WTC11 (cell line): ENCODE results near the gene MAGEA6. TPM values are rescaled to one million over a fixed set of nuclear protein-coding genes. Genes with fewer than 3 reads are reported as not detected.
A peak's percentile ranks its signal among the peaks of the same experiment; 100 is the strongest.

Experiments used
- ATAC-seq: fragments of 200-7000 bp; cut with Tn5 transposase; 2 replicates; pipeline ENCODE4 v1.10.0; 2021; ENCODE audit warnings: mild to moderate bottlenecking, moderate library complexity
- CTCF ChIA-PET: fragments of 300-600 bp; sonication (Branson Sonifier 250); formaldehyde crosslinking; loops from one replicate; lab custom pipeline; 2021; ENCODE audit warnings: antibody characterized with exemption; lab: Charles Lee
- POLR2A ChIA-PET: fragments of 350-600 bp; sonication (Branson Sonifier 250); formaldehyde crosslinking; loops from one replicate; lab custom pipeline; 2021; ENCODE audit warnings: antibody characterized with exemption; lab: Charles Lee
- DNase-seq: peaks from one replicate; pipeline ENCODE4 v3.0.0; 2021; ENCODE audit warnings: low spot score
- H3K27ac Mint-ChIP-seq: 2 replicates; pipeline ENCODE4 v1.8.0; 2021; ENCODE audit warnings: mixed read lengths
- H3K27me3 Mint-ChIP-seq: 2 replicates; pipeline ENCODE4 v1.8.0; 2021; ENCODE audit warnings: low read depth, mild to moderate bottlenecking, moderate library complexity, mixed read lengths
- H3K36me3 Mint-ChIP-seq: 2 replicates; pipeline ENCODE4 v1.8.0; 2021; ENCODE audit warnings: mixed read lengths
- H3K4me1 Mint-ChIP-seq: 2 replicates; pipeline ENCODE4 v1.8.0; 2022; ENCODE audit warnings: mixed read lengths
- H3K4me3 Mint-ChIP-seq: 2 replicates; pipeline ENCODE4 v1.8.0; 2021; ENCODE audit warnings: mild to moderate bottlenecking, moderate library complexity, mixed read lengths
- H3K9me3 Mint-ChIP-seq: 2 replicates; pipeline ENCODE4 v1.8.0; 2021; ENCODE audit warnings: mixed read lengths
- ARID4B ChIP-seq: sonication (generic); formaldehyde crosslinking; IDR thresholded peaks from 2 replicates; pipeline ENCODE4 v1.8.0; 2023; ENCODE audit warnings: missing genetic modification reagents, mild to moderate bottlenecking, borderline replicate concordance
- ATF3 ChIP-seq: sonication (generic); formaldehyde crosslinking; conservative IDR thresholded peaks from 2 replicates; pipeline ENCODE4 v1.8.1; 2022; ENCODE audit warnings: mild to moderate bottlenecking, missing genetic modification reagents
- CTCF ChIP-seq: fragments of 200-600 bp; IDR thresholded peaks from 2 replicates; pipeline ENCODE4 v1.8.0; 2022; ENCODE audit warnings: antibody characterized with exemption
- E2F5 ChIP-seq: sonication (generic); formaldehyde crosslinking; IDR thresholded peaks from 2 replicates; pipeline ENCODE4 v1.8.1; 2022; ENCODE audit warnings: mild to moderate bottlenecking, moderate library complexity, missing genetic modification reagents
- FOXP1 ChIP-seq: sonication (generic); formaldehyde crosslinking; IDR thresholded peaks from 2 replicates; pipeline ENCODE4 v1.8.0; 2022; ENCODE audit warnings: missing genetic modification reagents, mild to moderate bottlenecking, moderate library complexity, borderline replicate concordance
- HMGXB4 ChIP-seq: sonication (generic); formaldehyde crosslinking; IDR thresholded peaks from 2 replicates; pipeline ENCODE4 v1.8.1; 2023; ENCODE audit warnings: mild to moderate bottlenecking, moderate library complexity, missing genetic modification reagents
- IRF2 ChIP-seq: sonication (generic); formaldehyde crosslinking; IDR thresholded peaks from 2 replicates; pipeline ENCODE4 v1.8.0; 2022; ENCODE audit warnings: low read depth, missing genetic modification reagents, borderline replicate concordance
- MXD4 ChIP-seq: fragments of 250-450 bp; sonication (Bioruptor Pico); IDR thresholded peaks from 2 replicates; pipeline ENCODE4 v1.8.0; 2021; ENCODE audit warnings: mild to moderate bottlenecking, moderate library complexity, borderline replicate concordance
- MYBL2 ChIP-seq: sonication (generic); formaldehyde crosslinking; IDR thresholded peaks from 2 replicates; pipeline ENCODE4 v1.8.1; 2023; ENCODE audit warnings: mild to moderate bottlenecking, moderate library complexity, missing genetic modification reagents
- NFATC4 ChIP-seq: fragments of 250-450 bp; sonication (Bioruptor Pico); IDR thresholded peaks from 2 replicates; pipeline ENCODE4 v1.9.0; 2021; ENCODE audit warnings: mild to moderate bottlenecking
- NFYB ChIP-seq: sonication (generic); formaldehyde crosslinking; conservative IDR thresholded peaks from 2 replicates; pipeline ENCODE4 v1.8.0; 2022; ENCODE audit warnings: low read depth, missing genetic modification reagents
- OVOL2 ChIP-seq: fragments of 250-450 bp; sonication (Bioruptor Pico); IDR thresholded peaks from 2 replicates; pipeline ENCODE4 v1.9.0; 2021; ENCODE audit warnings: mild to moderate bottlenecking, borderline replicate concordance
- RORB ChIP-seq: fragments of 250-450 bp; sonication (Bioruptor Pico); IDR thresholded peaks from 2 replicates; pipeline ENCODE4 v1.9.0; 2021; ENCODE audit warnings: mild to moderate bottlenecking
- ZNF512 ChIP-seq: sonication (generic); formaldehyde crosslinking; IDR thresholded peaks from 2 replicates; pipeline ENCODE4 v1.8.1; 2022; ENCODE audit warnings: missing genetic modification reagents, borderline replicate concordance
- total RNA-seq: library from RNA; stranded (reverse); gene quantifications from 3 replicates; pipeline ENCODE4 v1.2.3, GENCODE V29; 2021

MAGEA6 gene
- total RNA-seq, 1 experiment from 2014 or later: 1.0 TPM

- Mint-ChIP-seq H3K4me3 (no peak overlapping the region), H3K9me3 (no peaks in the 10 kb centered on the region), H3K4me1 (peaks cover 10% of the 10 kb centered on the region)
- no peak for TF ChIP-seq ARID4B (CRISPR knock-in tag)
- TF ChIP-seq RORB: no peak
- TF ChIP-seq ZNF512 (CRISPR knock-in tag): no peak
- TF ChIP-seq, all 79 proteins: peak for 0
- DNase-seq (no peak), ATAC-seq (no peak)
- Mint-ChIP-seq H3K27me3 (peaks cover 3% of the 10 kb centered on the region; the same call in 1 of the 2 replicates), H3K36me3 (no peaks in the 10 kb centered on the region), H3K27ac (no peak overlapping the region)
- POLR2A ChIA-PET: no interaction called here
- CTCF ChIA-PET: interaction anchor here (0.9 kb wide), 1 partner anchor 166 kb away, joined by 3 read pairs; no protein-coding TSS in a partner anchor
Observed at GRCh38 chrX:152814048-152814447, 44.6 kb upstream of the MAGEA6 start.

- Mint-ChIP-seq H3K27ac (no peak overlapping the region), H3K4me3 (no peak overlapping the region), H3K9me3 (no peaks in the 10 kb centered on the region), H3K36me3 (no peaks in the 10 kb centered on the region), H3K4me1 (peaks cover 6% of the 10 kb centered on the region), H3K27me3 (peaks cover 3% of the 10 kb centered on the region; the same call in 1 of the 2 replicates)
- no peak for TF ChIP-seq IRF2 (CRISPR knock-in tag)
- no peak for TF ChIP-seq NFYB (CRISPR knock-in tag)
- no peak for TF ChIP-seq CTCF
- no peak for TF ChIP-seq OVOL2 (CRISPR knock-in tag)
- TF ChIP-seq ATF3: no peak
- TF ChIP-seq MYBL2 (CRISPR knock-in tag): no peak
- TF ChIP-seq FOXP1 (CRISPR knock-in tag): no peak
- CTCF ChIA-PET: no interaction called here
- ATAC-seq (no peak), DNase-seq (no peak)
- POLR2A ChIA-PET: no interaction called here
Observed at GRCh38 chrX:152813206-152813605, 43.7 kb upstream of the MAGEA6 start.

- ATAC-seq (no peak), DNase-seq (peak; percentile 12)
- Mint-ChIP-seq H3K27ac (no peak overlapping the region), H3K9me3 (no peaks in the 10 kb centered on the region), H3K4me3 (no peak overlapping the region), H3K36me3 (no peaks in the 10 kb centered on the region), H3K4me1 (no peaks in the 10 kb centered on the region), H3K27me3 (peaks cover 9% of the 10 kb centered on the region; the same call in 1 of the 2 replicates)
- TF ChIP-seq HMGXB4 (CRISPR knock-in tag): no peak
- TF ChIP-seq MXD4 (CRISPR knock-in tag): no peak
- TF ChIP-seq ZNF512 (CRISPR knock-in tag): no peak
- no peak for TF ChIP-seq NFATC4
- TF ChIP-seq E2F5 (CRISPR knock-in tag): no peak
- ChIA-PET CTCF (interaction anchor here (1.1 to 2.4 kb wide), 3 partner anchors 11 to 170 kb away, joined by 3 to 8 read pairs (median 3); no protein-coding TSS in a partner anchor), POLR2A (no interaction called here)
Observed at GRCh38 chrX:152810403-152810802, 40.9 kb upstream of the MAGEA6 start.
